COLO829 (cell line): ENCODE measurements around the gene DLGAP4.
"Not testable (repeated sequence)": the region's sequence is repeated elsewhere in the genome, so short reads cannot be mapped to it uniquely, and the experiment has no call there.

ENCODE experiments used
- DNase-seq: peaks from one replicate; pipeline ENCODE4 v3.0.0; 2012; ENCODE audit warnings: low spot score

DLGAP4 gene

DNA sequence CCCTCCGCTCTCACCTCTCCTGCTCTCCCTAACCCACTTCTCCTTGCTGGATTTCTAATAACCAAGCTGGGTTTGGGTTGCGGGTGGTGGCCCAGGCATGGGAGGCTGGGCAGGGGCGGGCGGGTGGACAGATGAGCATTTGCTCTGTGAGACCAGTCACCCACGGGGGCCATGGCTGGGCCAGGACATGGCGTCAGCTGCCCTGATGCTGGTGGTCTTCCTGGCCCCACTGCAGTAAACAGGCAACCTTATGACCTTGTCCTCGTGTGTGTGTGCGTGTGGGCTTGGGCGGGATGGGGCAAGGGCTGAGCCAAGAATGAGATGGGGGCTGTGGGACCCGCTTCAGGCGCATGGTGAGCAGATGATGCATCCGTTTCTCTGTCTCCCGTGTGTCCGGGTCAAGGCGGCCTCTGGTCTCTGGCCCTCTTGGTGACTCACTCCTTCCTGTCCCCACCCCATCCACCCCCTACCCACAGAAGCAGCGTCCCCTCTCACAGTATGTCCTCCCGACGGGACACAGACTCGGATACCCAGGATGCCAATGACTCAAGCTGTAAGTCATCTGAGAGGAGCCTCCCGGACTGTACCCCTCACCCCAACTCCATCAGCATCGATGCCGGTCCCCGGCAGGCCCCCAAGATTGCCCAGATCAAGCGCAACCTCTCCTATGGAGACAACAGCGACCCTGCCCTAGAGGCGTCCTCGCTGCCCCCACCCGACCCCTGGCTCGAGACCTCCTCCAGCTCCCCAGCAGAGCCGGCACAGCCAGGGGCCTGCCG, 193.8 kb downstream of the DLGAP4 start:
- DNase-seq = no peak

DNA sequence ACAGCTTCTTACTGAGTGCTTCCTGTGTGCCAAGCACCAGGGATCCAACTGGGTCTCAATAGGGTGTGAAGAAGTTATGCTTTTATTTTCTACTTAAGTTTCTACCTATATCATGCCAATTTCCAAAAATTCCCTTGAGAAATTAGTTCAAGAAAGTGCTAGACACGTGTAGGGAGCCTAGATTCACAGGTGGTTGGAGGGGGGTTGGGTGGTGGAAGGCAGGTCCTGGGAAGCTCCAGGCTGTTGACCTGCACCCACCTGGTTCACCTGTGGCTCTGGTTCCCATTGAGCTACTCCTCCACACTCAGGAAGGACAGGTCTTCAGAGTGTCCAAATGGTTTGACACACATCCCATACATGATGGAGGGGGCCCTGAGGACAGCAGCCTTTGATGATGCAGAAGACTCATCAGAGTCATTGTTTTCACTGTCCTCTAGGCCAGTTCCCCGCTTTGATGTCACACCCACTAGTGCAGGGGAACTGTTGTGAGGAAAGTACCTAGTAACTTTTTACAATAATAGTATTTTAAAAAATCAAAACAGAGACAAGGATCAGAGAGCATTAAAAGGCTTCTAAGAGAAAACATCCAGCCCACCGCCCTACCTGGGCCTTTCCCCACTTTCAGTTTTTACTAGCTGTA, 195.3 kb downstream of the DLGAP4 start:
- no peak for DNase-seq

DNA sequence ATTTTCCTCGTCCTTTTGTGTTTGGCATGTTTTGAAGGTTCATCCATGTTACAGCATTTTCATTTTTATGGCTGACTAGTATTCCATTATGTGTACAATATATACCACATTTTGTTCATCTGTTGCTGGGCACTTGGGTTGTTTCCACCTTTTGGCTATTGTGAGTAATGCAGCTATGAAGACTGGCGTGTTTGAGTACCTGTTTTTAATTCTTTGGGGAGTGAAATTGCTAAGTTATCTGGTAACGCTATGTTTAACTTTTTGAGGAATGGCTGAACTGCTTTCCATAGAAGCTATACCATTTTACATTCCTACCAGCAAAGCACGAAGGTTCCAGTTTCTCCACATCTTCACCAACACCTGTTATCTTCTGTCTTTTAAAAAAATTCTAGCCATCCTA, 198.2 kb downstream of the DLGAP4 start:
- no peak for DNase-seq

DNA sequence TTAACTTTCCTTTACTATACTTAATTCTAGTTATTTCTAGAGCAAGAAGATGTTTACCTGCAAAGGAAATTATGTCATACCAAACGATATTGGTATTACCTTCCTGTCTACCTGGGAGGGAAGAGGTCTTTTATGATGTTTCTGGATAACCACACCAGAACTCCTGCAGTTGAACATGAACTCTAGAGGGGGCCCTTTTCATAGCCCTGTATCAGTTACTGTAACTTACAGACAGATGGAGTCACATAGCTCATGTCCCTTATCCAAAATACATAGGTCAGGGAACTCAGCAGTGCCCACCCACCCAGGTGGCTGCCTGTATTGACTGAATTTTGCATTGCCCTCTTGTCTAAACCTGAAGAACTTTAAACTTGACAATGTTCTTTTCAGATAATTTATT, 200.1 kb downstream of the DLGAP4 start:
- no peak for DNase-seq

DNA sequence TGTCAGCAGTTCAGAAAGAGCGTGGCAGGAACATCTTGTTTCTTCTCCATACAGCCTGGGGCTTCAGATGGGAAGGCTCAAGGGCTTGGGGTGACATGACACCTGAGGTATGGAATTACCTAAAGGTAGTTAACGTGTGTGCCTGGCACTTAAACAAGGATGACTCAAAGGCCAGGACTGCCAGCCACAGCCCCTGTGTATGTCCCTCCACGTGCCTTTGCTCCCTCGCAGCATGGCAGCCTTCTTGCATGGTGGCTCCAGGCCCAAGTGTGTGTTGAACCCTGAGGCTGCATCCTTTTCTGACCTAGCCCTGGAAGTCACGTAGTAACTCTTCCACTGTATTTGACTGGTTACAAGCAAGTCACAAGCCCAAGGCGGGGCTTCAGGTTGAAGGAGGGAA, 201.6 kb downstream of the DLGAP4 start:
- DNase-seq = no peak

DNA sequence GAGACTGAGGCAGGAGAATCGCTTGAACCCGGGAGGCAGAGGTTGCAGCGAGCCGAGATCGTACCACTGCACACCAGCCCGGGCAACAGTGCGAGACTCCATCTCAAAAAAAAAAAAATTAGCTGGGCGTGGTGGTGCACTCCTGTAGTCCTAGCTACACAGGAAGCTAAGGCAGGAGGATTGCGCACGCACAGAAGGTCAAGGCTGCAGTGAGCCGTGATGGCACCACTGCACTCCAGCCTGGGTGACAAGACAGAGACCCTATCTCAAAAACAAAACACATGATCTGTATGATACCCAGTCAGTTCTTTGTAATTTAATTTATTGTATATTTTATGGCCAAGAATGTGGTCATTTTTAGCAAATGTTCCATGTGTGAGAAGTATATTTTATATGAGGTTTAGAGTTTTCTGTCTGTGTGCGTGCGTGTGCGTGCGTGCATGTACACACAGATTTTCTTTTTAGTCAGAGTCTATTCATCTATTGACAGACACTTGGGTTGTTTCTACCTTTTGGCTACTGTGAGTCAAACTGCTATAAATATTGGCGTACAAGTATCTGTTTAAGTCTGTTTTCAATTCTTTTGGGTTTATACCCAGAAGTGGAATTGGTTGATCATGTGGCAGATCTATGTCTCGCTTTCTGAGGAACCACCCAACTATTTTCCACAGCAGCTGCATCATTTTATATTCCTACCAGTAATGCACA, 213.0 kb downstream of the DLGAP4 start:
- no peak for DNase-seq

DNA sequence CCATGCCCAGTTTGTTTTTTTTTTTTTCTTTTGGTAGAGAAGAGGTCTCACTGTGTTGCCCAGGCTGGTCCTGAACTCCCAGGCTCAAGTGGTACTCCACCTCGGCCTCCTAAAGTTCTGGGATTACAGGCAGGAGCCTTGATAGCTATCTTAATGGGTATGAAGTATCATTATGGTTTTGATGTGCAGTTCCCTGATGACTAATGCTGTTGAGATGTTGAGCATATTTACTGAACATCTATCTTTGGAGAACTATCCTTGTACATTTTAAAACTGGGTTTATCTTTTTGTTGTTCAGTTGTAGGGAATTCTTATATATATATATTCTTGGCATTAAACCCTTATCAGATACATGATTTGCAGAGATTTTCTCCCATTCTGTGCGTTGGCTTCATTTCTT, 213.8 kb downstream of the DLGAP4 start:
- no peak for DNase-seq

DNA sequence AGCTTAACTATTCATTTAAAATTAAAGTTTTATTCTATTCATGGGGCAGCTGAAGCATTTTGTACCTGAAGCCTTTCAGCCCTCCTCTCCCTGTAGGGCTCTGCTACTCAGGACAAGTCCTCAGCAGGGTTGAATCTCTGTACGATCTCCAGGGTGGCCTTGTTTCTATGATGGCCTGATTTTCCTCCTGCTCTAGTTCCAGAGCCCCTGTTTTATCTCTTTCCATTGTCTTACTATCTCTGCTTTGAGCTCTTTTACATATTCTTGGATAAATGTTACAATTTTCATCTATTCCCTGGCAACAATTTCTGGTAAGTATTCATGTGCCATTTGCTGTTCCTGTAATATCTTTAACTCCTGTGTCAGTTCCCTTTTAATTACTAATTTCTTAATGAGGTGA, 215.4 kb downstream of the DLGAP4 start:
- no peak for DNase-seq

DNA sequence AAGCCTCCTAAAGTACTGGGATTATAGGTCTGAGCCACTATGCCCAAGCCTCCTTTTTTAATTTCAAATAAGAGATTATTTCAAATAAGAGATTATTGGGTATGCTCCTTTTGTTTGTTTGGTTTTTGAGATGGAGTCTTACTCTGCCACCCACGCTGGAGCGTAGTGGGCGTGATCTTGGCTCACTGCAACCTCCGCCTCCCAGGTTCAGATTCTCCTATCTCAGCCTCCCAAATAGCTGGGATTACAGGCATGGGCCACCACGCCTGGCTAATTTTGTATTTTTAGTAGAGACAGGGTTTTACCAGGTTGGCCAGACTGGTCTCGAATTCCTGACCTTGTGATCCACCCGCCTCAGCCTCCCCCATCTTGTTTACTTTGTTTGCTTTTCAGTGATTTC, 216.3 kb downstream of the DLGAP4 start:
- not testable (repeated sequence) for DNase-seq

DNA sequence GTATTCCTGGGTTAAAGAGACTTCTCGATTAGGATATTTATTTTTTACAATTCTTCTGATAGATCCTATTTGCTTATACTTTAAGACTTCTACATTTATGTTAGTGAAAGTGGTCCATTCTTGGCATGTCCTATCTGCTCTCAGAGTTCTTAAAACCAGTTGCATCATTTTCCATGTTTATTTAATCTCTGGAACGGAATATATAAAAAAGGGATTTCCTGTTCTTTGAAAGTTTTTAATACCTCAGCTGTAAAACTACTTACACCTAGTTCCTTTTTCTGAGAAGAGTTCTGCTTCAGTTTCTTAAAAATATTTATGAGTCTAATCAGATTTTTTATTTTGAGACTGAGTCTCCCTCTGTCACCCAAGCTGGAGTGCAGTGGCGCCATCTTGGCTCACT, 217.2 kb downstream of the DLGAP4 start:
- DNase-seq = no peak

DNA sequence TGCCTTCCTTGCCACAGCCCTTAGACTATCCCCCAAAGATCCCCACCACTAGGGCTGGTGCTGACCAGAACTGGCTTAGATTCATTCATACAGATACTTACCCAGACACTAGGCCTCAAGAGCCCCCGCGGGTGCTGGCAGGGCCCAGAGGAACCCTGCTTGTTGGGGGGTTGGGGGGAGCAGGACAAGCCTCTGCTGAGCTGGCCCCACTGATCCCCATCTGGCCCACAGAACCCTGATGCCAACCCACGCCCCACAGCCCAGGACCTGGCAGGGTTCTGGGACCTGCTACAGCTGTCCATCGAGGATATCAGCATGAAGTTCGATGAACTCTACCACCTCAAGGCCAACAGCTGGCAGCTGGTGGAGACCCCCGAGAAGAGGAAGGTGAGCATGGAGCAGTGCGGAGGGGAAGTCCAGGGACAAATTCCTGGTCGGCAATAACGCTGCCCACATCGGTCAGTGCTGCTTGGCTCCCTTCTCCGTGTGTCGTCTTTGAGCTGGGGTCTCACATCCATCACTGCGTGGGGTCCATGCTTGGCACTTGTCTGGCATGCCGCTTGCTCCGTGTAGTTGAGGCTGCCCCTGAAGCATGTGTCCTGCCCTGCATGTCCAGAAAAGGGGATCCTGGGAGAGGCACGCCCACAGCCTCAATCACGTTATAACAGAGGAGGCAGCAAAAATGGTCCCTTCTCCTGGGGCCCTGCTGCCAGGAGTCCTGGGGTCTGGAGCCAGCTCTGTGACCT, 219.7 kb downstream of the DLGAP4 start:
- DNase-seq = no peak

DNA sequence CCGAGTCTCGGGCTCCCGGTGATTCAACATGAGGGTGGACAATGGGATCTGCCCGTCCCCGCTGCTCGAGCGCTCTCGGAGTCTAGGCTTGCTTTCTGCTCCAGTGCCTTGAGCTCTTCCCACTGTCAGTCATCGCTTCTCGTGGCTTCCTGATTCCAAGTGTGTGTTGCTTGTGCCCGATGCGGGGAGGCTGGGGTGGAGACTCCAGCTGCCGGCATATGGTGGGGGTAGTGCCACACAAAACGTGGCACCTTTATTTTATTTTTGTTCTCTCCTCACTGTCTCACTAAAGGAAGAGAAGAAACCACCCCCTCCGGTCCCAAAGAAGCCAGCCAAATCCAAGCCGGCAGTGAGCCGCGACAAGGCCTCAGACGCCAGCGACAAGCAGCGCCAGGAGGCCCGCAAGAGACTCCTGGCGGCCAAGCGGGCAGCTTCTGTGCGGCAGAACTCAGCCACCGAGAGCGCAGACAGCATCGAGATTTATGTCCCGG, 220.4 kb downstream of the DLGAP4 start:
- DNase-seq = no peak

DNA sequence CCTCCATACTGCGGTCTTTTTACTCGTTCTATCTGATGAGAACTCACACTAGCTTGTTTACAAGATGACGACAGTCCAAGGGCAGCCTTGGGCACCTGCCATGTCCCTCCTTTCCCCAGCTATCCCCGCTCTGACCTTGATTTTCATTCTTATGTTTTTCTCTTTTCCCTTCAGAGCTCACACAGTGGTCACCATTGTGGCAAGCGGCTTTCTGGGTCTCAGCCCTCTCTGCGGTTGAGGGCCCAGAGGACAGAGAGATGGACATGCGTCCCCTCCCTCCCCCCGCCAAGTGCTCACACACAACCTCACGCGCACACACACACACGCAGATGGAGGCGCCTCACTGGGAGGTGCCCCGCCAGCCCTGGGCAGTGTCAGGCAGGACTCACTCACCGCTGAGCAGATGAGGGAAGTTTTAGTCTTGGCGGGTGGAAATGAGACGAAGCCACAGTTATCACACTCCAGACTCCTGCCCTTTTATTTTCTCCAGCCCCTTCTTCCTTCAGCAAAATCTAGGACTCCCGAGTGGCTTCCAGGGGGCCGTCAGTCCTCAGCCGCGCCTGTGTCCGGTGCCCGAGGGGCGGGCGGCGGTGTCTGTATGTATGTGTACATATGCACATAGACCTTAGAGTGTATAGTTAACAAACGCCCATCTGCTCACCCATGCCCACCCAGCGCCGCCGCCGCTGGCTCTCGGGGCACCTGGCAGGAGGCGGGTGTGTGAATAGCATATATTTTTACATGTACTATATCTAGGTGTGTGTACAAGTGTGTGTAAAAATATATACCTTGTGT, 221.4 kb downstream of the DLGAP4 start:
- DNase-seq = no peak

DNA sequence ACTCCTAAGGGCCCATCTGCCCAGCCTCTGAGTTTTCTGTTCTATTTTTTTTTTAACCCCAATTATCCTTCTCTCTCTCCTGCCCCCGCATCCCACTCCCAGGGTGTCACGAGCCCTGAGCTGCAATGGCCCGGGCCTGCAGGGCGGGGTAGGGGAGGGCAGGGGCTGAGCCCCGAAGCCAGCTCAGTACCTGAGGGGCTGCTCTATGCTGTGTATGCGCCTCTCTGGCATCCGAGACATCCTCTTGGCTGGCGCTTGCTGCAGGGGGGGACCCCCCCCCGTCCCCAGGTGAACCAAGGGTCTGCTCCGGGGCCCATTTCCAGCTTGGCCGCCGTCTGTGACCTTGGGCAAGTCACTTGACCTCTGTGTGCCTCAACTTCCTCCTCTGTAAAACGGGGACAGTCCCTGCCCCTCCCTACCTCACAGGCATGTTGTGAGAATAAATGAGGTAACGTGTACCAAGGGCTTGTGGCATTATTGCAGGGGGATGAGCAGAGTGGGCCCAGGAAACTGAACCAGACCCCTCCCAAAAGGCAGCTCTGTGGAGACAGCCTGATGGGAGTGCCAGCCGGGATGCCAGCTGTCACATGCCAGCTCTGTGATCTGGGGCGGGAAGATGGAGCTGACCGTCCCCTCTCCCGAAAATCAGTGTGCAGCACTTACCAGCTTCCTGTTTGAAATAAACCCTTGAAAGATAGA, 222.2 kb downstream of the DLGAP4 start:
- DNase-seq = no peak

DNA sequence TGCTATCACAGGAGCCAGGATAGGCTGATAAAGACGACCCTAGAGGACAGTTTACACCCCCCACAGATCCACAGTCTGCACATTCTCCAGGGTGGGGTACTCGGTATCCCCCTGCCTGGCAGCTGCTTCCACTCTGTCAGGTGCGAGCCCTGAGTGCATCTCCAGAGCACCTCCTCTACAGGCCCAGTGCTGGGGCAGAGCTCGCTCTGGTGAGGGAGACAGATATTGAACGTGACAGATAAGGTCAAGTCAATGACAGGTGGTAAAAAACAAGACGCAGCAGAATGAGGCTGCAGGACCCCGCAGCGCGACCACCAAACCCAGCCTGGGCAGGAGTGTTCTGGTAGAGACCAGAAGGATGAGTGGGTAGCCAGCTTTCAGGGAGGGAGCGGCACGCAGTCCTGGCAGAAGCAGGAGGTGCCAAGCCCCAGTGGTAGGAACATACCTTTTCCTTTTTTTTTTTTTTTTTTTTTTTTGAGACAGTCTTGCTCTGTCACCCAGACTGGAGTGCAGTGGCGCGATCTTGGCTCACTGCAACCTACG, 222.8 kb downstream of the DLGAP4 start:
- no peak for DNase-seq

DNA sequence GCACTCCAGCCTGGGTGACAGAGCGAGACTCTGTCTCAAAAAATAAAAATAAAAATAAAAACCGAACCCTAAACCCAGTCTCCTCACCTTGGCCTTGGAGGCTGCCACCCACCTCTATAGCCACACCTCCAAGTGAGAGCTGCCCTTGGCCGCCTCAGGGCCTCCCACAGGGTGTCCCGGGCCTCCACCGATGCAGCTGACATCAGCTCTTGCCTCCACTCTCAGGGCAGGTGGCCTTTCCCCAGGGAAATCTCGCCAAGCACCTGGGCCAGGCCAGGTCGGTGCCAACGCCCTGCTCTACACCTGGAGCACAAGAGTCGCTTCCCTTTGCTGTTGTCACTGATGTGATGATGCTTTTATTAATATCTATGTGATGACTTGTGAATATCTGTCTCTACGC, 226.2 kb downstream of the DLGAP4 start:
- no peak for DNase-seq

DNA sequence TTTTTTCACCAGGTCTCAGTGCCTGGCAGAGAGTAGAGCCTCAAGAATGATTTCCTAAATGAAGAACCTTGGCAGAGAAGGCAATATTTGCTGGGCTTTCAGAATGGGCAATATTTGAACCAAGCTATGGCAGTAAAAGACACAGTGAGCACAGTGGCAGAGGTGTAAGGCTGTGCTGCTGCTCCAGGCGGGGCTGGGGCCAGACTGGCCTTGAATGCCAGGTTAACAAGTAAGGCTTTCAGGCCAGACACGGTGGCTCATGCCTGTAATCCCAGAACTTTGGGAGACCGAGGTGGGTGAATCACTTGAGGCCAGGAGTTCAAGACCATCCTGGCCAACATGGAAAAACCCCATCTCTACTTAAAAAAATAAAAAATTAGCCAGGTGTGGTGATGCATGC, 226.7 kb downstream of the DLGAP4 start:
- DNase-seq = no peak

DNA sequence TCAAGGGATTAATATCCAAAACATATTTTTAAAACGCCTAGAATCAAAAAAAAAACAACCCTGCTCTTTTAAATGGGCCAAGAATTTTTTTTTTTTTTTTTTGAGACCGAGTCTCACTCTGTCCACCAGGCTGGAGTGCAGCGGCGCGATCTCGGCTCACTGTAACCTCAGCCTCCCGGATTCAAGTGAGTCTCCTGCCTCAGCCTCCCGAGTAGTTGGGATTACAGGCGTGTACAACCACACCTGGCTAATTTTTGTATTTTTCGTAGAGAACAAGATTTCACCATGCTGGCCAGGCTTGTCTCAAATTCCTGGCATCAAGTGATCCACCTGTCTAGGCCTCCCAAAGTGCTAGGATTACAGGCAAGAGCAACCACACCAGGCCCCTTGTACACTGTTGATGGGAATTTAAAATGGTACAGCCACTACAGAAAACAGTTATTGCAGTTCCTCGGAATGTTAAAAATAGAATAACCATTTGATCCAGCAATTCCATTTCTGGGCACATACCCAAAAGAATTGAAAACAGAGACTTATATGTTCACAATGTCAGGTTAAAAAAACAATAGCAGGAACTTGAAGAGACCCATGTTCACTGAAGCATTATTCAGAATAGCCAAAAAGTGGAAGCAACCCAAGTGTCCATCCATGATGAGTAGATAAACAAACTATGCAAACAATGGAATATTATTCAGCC, 232.0 kb downstream of the DLGAP4 start:
- DNase-seq = no peak

DNA sequence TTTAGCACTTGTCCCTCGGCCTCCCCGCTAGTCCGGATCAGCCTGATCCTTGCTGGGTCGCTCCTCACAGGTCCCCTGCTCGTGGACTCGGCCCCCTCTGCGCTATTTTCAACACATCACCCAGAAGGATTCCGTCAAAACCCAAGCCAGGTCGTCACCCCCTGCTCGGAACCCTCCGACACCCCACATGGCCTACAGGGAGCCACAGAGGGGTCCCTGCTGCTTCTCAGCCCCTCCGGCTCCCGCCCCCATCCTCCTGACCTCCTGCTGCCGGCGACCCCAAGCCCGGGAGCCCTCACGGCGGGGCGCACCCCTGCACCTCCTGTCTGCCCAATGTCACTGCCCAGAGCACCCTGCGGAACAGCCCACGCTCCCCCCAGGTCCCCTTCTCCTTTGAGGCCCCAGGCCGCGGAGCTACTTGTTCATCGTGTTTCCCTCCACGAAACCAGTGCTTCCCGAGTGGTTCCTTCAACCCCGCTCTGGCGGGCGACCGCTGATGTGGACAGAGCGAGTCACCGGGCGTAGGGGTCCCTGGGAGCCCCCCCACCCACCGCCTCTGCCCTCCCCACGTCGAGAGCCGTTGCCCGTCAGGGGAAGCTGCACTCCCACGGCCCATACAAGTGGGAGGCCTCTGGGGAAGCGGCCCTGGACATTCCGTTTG, 234.5 kb downstream of the DLGAP4 start:
- DNase-seq = no peak
